ENCODE measurements around the gene RALY. TPM values are rescaled to one million over a fixed set of nuclear protein-coding genes. Genes with fewer than 3 reads are reported as not detected.

RALY gene
- 185 and 195 TPM in 2 replicates for total RNA-seq (2021)
- Bru-seq, nascent RNA, result percentile 91 among the genes with signal in this experiment
- percentile 81 among the genes with signal in this experiment for BruChase-seq, experiment 1, labeled RNA remaining after a 2-hour chase
- BruChase-seq, experiment 2, labeled RNA remaining after a 6-hour chase, result percentile 84 among the genes with signal in this experiment
- long read RNA-seq, full-length matches to known transcripts, result 336 of 449 reads
- long read RNA-seq, partial matches to known transcripts, result 27 of 449 reads
- long read RNA-seq, other reads (novel, unspliced or antisense), result 86 of 449 reads

- CTCF ChIA-PET, result interaction anchor here (0.6 to 0.7 kb wide), 2 partner anchors 490 to 1504 kb away, joined by 3 to 6 read pairs; no protein-coding TSS in a partner anchor
- no TSS peak for BruUV-seq (replicated peaks)
- peak within 1 kb of the TSS; percentile 68 for H3K4me3 ChIP-seq (ENCODE audit: low read depth, low read length, poor library complexity, severe bottlenecking)
- no peaks in the 10 kb centered on the region for H3K27me3 ChIP-seq (replicated peaks; ENCODE audit: insufficient read depth, low read depth, low read length, poor library complexity)
- TF ChIP-seq EZH2 (IDR thresholded peaks at IDR 0.05; ENCODE audit: borderline replicate concordance, low read depth, low read length, poor library complexity, severe bottlenecking) (no peak), CTCF (conservative IDR thresholded peaks at IDR 0.05; ENCODE audit: low read depth, low read length) (no peak)
- DNase-seq (ENCODE audit: low spot score), result no peak
- peak within 1 kb of the TSS; percentile 98 for H3K27ac ChIP-seq (ENCODE audit: low read depth, low read length, poor library complexity, severe bottlenecking)
- no peaks in the 10 kb centered on the region for H3K9me3 ChIP-seq (ENCODE audit: low read depth, low read length, poor library complexity, severe bottlenecking)
- no peaks in the 10 kb centered on the region for H3K36me3 ChIP-seq (ENCODE audit: insufficient read depth, low read length, poor library complexity, severe bottlenecking)
- peaks cover 14% of the 10 kb centered on the region for H3K4me1 ChIP-seq (ENCODE audit: insufficient read depth, low read length, poor library complexity, severe bottlenecking)
- POLR2A ChIA-PET (ENCODE audit: low non-redundant PET), result interaction anchor here (0.5 to 0.8 kb wide), 7 partner anchors 28 to 1458 kb away, joined by 3 to 7 read pairs (median 5); partner anchors contain the start of gene EIF2S2
- intact Hi-C loops (cut with micrococcal nuclease; ENCODE audit: unreplicated experiment), result no loop called here
Observed at GRCh38 chr20:33993576-33994221, at the start of gene RALY. Gene RALY, plus strand, starts transcription at chr20:33993911. Its CDS starts 78,164 bp downstream, at chr20:34072075.

GRCh38 chr20:33944914-33945313 is 48.8 kb upstream of the RALY start:
- POLR2A ChIA-PET (ENCODE audit: low non-redundant PET), result no interaction called here
- Histone ChIP-seq H3K9me3 (ENCODE audit: low read depth, low read length, poor library complexity, severe bottlenecking) (peaks cover 16% of the 10 kb centered on the region), H3K4me1 (ENCODE audit: insufficient read depth, low read length, poor library complexity, severe bottlenecking) (no peaks in the 10 kb centered on the region), H3K27ac (ENCODE audit: low read depth, low read length, poor library complexity, severe bottlenecking) (no peak overlapping the region), H3K4me3 (ENCODE audit: low read depth, low read length, poor library complexity, severe bottlenecking) (no peak overlapping the region), H3K27me3 (replicated peaks; ENCODE audit: insufficient read depth, low read depth, low read length, poor library complexity) (no peaks in the 10 kb centered on the region), H3K36me3 (ENCODE audit: insufficient read depth, low read length, poor library complexity, severe bottlenecking) (no peaks in the 10 kb centered on the region)
- no TSS peak for BruUV-seq (replicated peaks)
- no peak for TF ChIP-seq CTCF (conservative IDR thresholded peaks at IDR 0.05; ENCODE audit: low read depth, low read length)
- no peak for TF ChIP-seq EZH2 (IDR thresholded peaks at IDR 0.05; ENCODE audit: borderline replicate concordance, low read depth, low read length, poor library complexity, severe bottlenecking)
- intact Hi-C loops (cut with micrococcal nuclease; ENCODE audit: unreplicated experiment), result no loop called here
- DNase-seq (ENCODE audit: low spot score), result no peak
- CTCF ChIA-PET, result interaction anchor here (0.7 kb wide), 1 partner anchor 379 kb away, joined by 10 read pairs; no protein-coding TSS in a partner anchor

- ChIA-PET CTCF (no interaction called here), POLR2A (ENCODE audit: low non-redundant PET) (no interaction called here)
- Histone ChIP-seq H3K9me3 (ENCODE audit: low read depth, low read length, poor library complexity, severe bottlenecking) (peaks cover 16% of the 10 kb centered on the region), H3K36me3 (ENCODE audit: insufficient read depth, low read length, poor library complexity, severe bottlenecking) (no peaks in the 10 kb centered on the region), H3K27ac (ENCODE audit: low read depth, low read length, poor library complexity, severe bottlenecking) (no peak overlapping the region), H3K4me3 (ENCODE audit: low read depth, low read length, poor library complexity, severe bottlenecking) (no peak overlapping the region), H3K27me3 (replicated peaks; ENCODE audit: insufficient read depth, low read depth, low read length, poor library complexity) (no peaks in the 10 kb centered on the region), H3K4me1 (ENCODE audit: insufficient read depth, low read length, poor library complexity, severe bottlenecking) (no peaks in the 10 kb centered on the region)
- intact Hi-C loops (cut with micrococcal nuclease; ENCODE audit: unreplicated experiment), result no loop called here
- BruUV-seq (replicated peaks), result no TSS peak
- no peak for DNase-seq (ENCODE audit: low spot score)
- TF ChIP-seq EZH2 (IDR thresholded peaks at IDR 0.05; ENCODE audit: borderline replicate concordance, low read depth, low read length, poor library complexity, severe bottlenecking), result no peak
- TF ChIP-seq CTCF (conservative IDR thresholded peaks at IDR 0.05; ENCODE audit: low read depth, low read length), result no peak
Observed at GRCh38 chr20:33945391-33946081, 48.2 kb upstream of the RALY start.
